Right lung (tissue), 10 donors: ENCODE data around the gene KRTAP13-2. TPM values are rescaled to one million over a fixed set of nuclear protein-coding genes. Genes with fewer than 3 reads are reported as not detected.

Experiments used
- DNase-seq, 2 donors: peaks; one replicate each; pipeline ENCODE4 v3.0.0-alpha.2; 2013
- long read RNA-seq, 8 donors: transcript quantifications; one replicate each; lab custom pipeline, GENCODE V29; 2026
- polyA plus RNA-seq, 5 donors: library from polyadenylated mRNA; unstranded; fragments of 120-200 nt; gene quantifications; one replicate each; pipeline versions ENCODE4 v1.2.1 to v1.2.3, GENCODE V29; 2013; ENCODE audit warnings: inconsistent platforms in 1 of 5, low replicate concordance in 1 of 5; ENCODE audit not compliant: insufficient read length in 5 of 5, insufficient read depth in 1 of 5

KRTAP13-2 gene
- polyA plus RNA-seq = not detected
- long read RNA-seq, donor 1 = 0 reads
- long read RNA-seq, donor 2 = 0 reads
- long read RNA-seq, donor 3 = 0 reads
- long read RNA-seq, donor 4 = 0 reads
- long read RNA-seq, donor 5 = 0 reads
- long read RNA-seq, donor 6 = 0 reads
- long read RNA-seq, donor 7 = 0 reads
- long read RNA-seq, donor 8 = 0 reads

GRCh38 chr21:30372139-30372770 lies at the start of gene KRTAP13-2:
KRTAP13-2 (minus strand) TSS chr21:30372271; CDS start chr21:30372213, 58 bp downstream.
- no peak for DNase-seq

- DNase-seq = no peak
Measured at GRCh38 chr21:30415993-30416392, 43.9 kb upstream of the KRTAP13-2 start.

GRCh38 chr21:30408782-30409494 lies 36.9 kb upstream of the KRTAP13-2 start:
- peak; percentile 4 to 7 for DNase-seq

- DNase-seq = no peak
Measured at GRCh38 chr21:30395731-30396130, 23.7 kb upstream of the KRTAP13-2 start, which contains the start of gene KRTAP13-1. KRTAP13-1 (plus strand) TSS chr21:30396031; CDS start chr21:30396087, 56 bp downstream.

- no peak for DNase-seq
Measured at GRCh38 chr21:30391492-30392025, 19.5 kb upstream of the KRTAP13-2 start.

- DNase-seq = no peak
Measured at GRCh38 chr21:30382201-30382600, 10.1 kb upstream of the KRTAP13-2 start.

GRCh38 chr21:30355906-30356305 lies 16.2 kb downstream of the KRTAP13-2 start:
- no peak for DNase-seq

GRCh38 chr21:30354308-30355005 lies 17.6 kb downstream of the KRTAP13-2 start:
- DNase-seq = no peak

- DNase-seq = no peak
Measured at GRCh38 chr21:30351534-30351933, 20.5 kb downstream of the KRTAP13-2 start.

GRCh38 chr21:30349572-30349971 lies 22.5 kb downstream of the KRTAP13-2 start:
- DNase-seq = no peak

GRCh38 chr21:30348506-30348905 lies 23.6 kb downstream of the KRTAP13-2 start, which contains the start of gene KRTAP23-1:
KRTAP23-1 (minus strand) TSS chr21:30348606; CDS start chr21:30348606, 0 bp downstream.
- no peak for DNase-seq

- no peak for DNase-seq
Measured at GRCh38 chr21:30345014-30345413, 27.1 kb downstream of the KRTAP13-2 start.

GRCh38 chr21:30340714-30341573 lies 31.1 kb downstream of the KRTAP13-2 start:
- DNase-seq = peak; percentile 6 to 12

GRCh38 chr21:30338717-30339116 lies 33.4 kb downstream of the KRTAP13-2 start:
- DNase-seq = no peak

- no peak for DNase-seq
Measured at GRCh38 chr21:30337772-30338171, 34.3 kb downstream of the KRTAP13-2 start.

- DNase-seq = no peak
Measured at GRCh38 chr21:30337276-30337744, 34.8 kb downstream of the KRTAP13-2 start, which contains the start of gene KRTAP27-1. KRTAP27-1 (minus strand) TSS chr21:30337694; CDS start chr21:30337668, 26 bp downstream.

GRCh38 chr21:30336596-30336995 lies 35.5 kb downstream of the KRTAP13-2 start:
- no peak for DNase-seq

- no peak for DNase-seq
Measured at GRCh38 chr21:30333736-30334135, 38.3 kb downstream of the KRTAP13-2 start.

GRCh38 chr21:30332681-30333080 lies 39.4 kb downstream of the KRTAP13-2 start:
- no peak for DNase-seq

GRCh38 chr21:30329203-30329875 lies 42.7 kb downstream of the KRTAP13-2 start:
- DNase-seq = no peak
